ENCODE results near the gene MAPK9.
"Not testable (repeated sequence)": the region's sequence is repeated elsewhere in the genome, so short reads cannot be mapped to it uniquely, and the experiment has no call there.

MAPK9 gene

GRCh38 chr5:180326989-180327565 lies 35.2 kb upstream of the MAPK9 start:
- no peak for DNase-seq (ENCODE audit: low read depth)

- DNase-seq (ENCODE audit: low read depth) = no peak
Observed at GRCh38 chr5:180324601-180324950, 32.7 kb upstream of the MAPK9 start.

- no peak for DNase-seq (ENCODE audit: low read depth)
Observed at GRCh38 chr5:180323941-180324600, 32.2 kb upstream of the MAPK9 start.

DNA sequence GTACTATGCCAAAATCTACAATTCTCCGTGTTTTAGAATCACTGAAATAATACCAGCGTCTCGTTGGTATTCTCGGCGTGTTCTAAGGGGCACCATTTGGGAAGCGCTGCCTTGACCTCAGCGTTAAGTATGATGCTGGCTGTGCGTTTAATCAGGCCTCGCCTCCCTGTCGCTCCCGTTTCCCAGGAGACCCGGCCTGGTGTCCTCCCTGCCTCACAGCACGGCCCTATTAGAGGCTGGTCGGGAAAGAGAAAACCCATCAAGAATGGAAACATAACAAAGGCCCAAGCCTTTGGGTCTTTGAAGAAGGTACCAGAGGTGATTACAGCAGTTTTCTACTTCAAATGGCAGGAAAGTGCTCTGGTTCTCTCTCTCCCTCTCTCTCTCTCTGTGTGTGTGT lies 31.3 kb upstream of the MAPK9 start:
- no peak for DNase-seq (ENCODE audit: low read depth)

GRCh38 chr5:180318456-180319089 lies 26.7 kb upstream of the MAPK9 start:
- DNase-seq (ENCODE audit: low read depth) = no peak

- DNase-seq (ENCODE audit: low read depth) = no peak
Observed at GRCh38 chr5:180316586-180316985, 24.7 kb upstream of the MAPK9 start.

DNA sequence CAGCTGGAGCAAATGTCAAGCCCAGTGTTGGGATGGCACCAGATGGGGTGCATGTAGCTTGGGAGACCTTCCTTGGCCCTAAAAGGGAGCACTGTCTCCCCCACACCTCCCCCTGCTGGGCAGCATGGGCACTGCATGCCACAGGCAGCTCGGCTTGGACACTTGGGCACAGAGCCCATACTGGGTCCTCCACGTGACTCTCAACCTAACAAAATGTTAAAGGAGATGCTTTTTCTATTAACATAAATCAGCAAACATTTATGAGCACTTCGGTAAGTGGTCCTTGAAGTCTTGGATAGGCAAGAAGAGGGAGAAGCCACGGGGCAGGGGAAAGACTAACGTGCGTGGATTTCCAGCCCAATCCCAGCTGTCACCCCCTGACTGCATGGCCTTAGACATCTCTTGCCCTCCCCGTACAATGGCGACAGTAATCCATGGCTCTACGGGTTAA lies 23.9 kb upstream of the MAPK9 start:
- DNase-seq (ENCODE audit: low read depth) = peak; percentile 72

- DNase-seq (ENCODE audit: low read depth) = no peak
Observed at GRCh38 chr5:180313677-180314505, 22.0 kb upstream of the MAPK9 start.

DNA sequence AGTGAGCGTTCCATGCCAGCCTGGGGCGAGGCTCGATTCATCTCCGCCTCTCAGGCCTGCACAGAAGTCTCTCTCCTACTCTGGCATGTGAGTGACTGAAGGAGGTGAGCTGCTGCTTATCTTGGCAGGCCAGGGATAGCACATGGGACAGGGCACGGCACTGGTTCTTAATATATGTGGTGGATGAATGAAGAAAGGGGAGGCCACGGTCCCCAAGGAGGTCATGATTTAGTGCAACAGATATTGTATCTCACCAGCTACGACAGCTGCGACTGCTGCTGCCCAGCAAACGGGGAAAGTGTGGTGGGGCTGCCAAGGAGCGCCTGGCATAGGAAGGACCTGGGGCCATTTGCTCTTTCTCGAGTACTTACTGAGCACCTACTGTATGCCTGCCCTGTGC lies 19.3 kb upstream of the MAPK9 start:
- no peak for DNase-seq (ENCODE audit: low read depth)

DNA sequence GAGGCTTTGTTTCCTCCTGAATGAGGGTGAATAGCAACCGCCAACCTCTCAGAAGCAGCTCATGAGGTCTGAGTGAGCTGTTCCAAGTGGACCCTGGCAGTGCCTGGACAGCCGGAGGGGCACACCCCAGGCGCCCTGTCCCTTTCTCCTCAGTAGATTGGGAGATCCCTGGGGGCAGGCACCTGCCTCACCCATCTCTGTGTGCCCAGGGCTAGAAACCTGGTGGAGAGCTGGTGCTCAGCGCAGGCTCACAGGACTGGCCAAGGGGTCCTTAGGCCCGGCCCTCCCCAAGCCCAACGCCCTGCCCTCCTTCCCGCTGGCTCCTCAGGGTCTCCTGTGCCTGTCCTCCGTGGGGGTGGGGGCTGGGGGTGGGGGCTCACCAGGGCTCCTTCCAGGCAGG lies 14.9 kb upstream of the MAPK9 start:
- no peak for DNase-seq (ENCODE audit: low read depth)

DNA sequence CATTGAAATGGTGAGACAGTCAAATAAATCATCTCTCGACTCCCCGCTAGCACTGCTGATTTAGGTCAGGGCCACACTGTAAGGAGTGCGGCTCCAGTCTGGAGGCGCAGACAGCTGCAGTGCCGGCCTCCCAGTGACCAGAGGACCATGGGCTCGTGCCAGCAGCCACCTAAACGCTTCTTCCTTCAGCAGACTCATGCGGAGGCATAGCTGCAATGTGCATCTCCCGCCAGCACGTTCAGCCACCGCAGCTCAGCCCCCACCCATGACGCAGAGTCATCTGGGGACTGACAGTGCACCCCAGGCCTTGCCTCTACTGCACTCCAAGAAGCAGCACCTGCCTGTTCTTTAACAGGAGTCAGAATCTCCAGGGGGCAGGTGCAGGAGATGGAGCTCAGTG lies 13.6 kb upstream of the MAPK9 start:
- no peak for DNase-seq (ENCODE audit: low read depth)

DNA sequence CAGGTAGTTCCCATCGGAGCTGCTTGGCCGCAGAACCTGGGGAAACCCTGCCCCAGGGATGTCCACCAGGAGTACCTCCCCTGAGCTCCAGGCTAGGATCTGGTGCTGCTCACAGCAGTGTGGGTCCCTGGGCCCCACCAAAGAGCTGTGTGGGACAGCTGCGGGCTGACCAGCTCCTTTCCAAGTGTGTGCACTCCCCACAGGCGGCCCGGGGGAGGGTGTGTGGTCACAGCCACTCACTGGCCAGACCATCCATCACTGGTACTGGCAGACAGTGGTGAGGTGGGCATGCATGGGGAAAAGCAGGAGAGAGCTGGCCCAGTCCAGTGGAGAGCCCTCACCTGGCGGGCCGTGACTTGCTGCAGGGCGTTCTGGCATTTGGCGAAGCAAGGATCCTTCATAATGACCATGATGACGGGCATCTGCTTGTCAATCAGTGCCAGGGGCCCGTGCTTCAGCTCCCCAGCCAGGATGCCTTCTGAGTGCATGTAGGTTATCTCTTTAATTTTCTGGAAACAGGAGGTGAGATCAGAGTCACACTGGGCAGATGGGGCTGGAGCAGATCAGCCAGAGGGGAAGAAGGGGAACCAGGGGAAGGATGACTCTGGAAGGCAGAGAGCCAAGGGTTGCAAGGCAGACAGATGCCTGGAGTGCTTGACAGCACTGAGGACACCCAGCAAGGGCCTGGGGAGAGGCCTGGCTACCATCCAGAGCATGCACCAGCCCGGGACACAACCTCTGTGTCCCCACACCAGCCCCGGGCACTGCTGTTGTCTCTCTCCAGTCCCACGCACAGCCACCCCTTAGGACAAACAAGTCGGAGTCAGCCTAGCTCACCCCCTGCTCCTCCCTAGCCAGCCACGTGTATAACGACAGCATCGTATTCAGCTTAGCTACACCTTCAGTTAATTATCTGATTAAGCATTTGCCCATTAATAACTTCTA lies 12.8 kb upstream of the MAPK9 start:
- no peak for DNase-seq (ENCODE audit: low read depth)

DNA sequence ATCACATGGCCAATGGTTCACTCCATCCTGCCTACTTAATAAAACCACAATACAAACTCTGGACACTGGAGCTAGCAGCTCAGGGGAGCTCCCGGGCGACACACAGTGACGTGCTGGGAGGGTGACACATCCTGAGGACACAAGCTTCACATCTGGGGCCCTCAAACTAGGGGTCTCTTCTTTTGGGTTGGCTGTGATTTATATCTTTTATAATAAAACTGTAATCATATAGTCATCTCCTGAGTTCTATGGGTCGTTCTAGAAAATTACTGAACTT lies 12.1 kb upstream of the MAPK9 start:
- no peak for DNase-seq (ENCODE audit: low read depth)

DNA sequence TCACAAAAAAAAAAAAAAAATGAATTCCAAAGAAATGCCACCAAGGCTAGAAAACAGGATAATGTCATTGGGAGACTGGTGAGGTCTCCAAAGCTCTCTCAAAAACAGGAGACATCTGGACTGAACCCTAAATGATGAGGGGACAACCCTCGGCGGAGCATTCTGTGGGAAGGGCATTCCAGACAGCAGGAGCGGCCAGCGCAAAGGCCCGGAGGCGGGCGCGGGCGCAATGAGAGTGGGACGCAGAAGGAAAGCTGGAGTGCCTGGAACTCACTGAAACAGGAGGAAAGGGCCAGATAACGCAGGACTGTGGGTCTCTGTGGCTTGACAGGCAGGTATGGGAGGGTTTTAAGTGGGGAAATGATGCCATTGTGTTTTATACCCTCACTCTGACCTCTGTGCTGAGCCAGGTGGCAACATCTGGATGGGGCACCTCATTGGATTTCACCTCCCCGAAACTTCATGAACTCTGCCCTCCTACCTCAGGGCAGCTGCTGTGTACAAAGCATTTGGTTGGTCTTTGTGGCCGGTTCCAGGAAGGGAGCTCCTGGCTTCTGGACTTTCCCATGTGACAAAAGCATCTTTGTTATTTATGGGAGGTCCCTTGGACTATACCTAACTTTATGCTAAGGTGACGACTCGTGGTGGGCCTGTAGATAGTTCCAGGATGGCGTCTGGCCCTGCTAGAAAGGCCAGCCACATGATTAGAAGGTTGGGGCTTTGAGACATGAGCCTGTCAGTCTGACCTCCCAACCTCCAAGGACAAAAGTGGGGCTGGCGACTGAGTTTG lies 11.5 kb upstream of the MAPK9 start:
- no peak for DNase-seq (ENCODE audit: low read depth)

DNA sequence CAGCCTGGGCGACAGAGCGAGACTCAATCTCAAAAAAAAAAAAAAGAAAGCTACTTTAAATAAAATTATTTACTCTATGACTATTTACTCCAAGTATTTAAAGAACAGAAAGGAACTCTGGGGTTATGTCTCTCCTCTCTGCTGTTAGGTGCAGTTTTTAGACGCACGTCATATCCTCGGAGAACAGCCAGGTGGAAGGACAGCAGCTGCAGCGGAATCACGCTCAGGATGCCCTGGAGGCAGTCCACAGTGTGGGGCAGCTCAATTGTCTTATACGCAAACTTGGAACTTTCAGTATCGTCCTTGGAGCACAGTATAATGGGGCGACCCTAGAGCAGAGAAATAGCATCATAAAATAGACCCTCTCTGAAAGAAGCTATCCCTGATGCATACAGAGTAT lies 10.4 kb upstream of the MAPK9 start:
- no peak for DNase-seq (ENCODE audit: low read depth)

DNA sequence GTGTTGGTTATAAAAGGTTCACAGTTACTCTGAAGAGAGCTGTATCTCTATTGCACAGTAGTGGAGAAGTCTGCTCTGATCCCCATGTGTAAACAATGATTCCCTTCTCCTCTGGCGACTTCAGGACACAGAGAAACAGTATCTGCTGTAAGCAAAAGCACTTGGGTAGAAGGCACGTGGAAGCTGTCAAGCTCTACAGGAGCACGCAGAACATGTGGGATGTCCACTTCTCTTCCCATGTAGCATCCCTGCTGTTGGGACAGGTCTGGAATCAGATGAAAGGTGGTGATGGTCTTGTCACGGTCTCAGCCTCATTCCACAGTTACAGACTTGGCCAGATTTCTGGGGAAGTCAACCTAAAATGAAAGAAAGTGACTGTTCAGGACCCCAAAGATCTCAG lies 9.4 kb upstream of the MAPK9 start:
- DNase-seq (ENCODE audit: low read depth) = no peak

DNA sequence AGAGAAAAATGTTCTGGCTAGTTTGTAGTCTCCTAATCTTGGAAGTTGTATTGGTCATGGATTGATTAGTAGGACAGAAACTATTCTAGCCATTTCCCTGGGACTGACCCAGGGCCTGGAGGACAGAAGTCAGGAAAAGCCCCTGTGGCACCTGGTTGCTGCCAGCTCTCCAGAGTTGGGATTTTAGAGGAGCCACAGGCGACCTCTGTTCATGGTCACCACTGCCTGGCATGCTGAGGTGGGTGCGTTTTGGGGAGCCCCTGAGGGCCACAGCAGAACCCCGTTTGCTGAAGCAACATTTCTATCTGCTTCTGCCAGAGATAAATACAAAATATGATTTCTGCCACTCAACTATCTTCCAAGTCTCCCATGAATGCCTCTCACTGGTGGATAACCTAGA lies 7.6 kb upstream of the MAPK9 start:
- DNase-seq (ENCODE audit: low read depth) = no peak

DNA sequence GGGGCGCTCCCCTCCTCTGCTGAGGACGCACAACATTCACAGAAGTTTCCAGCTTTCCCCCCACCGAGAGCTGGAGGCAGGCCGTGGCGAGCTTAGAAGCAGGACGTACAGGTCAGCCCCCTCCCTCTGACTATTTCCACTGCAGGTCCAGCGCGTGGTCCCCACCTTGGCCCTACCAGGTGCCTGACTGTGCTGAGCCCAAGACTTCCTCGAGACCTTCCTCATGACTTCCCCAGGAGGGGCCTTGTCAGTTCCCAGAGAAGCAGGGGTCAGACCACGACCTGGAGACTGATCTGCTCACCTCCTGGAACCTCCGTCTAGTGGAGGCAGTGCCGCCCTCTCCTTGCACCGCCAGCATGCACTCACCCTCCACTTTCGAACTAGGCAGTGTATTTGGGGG lies 7.1 kb upstream of the MAPK9 start:
- DNase-seq (ENCODE audit: low read depth) = not testable (repeated sequence)

DNA sequence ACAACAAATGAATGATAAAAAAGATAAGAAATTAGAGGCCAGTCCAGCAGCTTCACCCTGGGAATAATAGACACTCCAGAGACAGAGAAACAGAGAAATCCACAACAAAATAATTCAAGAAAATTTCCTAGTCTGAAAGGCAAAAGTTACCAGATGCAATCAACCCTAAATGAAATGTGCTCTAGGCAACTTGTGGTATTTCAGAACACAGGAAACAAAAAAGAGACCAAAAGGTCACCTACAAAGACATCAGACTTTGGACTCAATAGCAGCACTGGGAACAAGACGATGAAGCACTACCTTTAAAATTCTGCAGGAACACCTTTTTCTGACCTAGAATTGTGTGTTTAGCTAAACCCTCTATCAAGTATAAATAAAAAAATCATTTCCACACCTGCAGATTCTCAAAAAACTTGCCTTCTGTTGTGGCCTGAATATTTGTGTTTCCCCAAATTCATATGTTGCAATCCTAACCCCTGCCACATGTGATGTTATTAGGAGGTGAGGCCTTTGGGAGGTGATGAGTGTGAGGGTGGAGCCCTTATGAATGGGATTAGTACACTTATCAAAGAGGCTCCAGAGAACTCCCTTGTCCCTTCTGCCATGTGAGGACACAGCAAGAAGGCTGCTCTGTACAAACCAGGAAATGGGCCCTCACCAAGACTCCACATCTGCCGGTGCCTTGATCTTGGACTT lies 5.9 kb upstream of the MAPK9 start:
- DNase-seq (ENCODE audit: low read depth) = no peak

DNA sequence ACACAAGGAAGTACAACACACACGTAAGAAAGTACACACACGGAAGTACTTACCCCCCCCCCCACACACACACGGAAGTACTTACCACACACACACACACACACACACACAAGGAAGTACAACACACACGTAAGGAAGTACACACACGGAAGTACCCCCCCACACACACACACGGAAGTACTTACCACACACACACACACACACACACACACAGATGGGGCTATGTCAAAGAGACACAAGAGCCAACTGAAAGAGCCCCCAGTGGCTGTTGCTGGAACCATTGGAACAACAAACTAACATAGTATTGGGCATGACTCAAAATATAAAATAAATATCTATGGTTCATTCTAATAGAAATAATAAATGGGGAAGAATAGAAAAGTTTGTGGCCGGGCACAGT lies 4.9 kb upstream of the MAPK9 start:
- no peak for DNase-seq (ENCODE audit: low read depth)
